Measurements from ENCODE around the gene ACAP2. TPM values are rescaled to one million over a fixed set of nuclear protein-coding genes. Genes with fewer than 3 reads are reported as not detected.

The ACAP2 gene
- polyA plus RNA-seq, 4 donors = 26.6 to 41.1 (median 33.5) TPM

GRCh38 chr3:195265363-195265976 is 177.3 kb downstream of the ACAP2 start:
- no peak for DNase-seq (ENCODE audit: low read depth in 4 of 4, low spot score in 2 of 4)

DNA sequence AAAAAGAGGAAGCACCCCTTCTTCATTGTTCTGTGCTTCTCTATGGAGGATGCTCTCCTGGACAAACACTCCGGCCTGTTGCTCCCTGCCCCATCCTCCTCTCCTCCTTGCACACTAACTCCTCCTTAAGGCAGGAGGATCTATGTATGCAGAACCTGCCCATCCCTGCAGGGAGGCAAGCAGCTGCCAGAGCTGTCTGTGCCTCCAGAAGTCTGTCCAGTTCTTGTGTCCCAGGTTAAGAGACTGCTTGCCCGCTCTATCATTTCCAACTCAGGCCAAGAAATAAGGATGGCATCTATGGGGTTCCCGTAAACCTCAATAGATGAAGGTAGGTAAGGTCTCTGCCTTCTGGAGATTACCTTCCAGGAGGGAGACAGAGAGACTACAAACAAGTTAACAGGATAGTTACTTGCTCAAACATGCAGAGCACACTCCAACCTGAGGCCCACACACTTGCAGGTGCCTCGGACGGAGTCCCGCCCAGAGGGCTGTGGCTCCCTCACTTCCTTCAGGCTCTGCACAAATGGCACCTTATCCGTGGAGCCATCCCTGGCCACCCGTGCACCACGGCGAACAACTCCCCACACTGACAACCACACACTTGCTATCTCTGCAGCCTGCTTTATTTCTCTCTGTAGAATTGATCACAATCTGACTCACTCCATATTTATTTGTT is 178.8 kb downstream of the ACAP2 start:
- no peak for DNase-seq (ENCODE audit: low read depth in 4 of 4, low spot score in 2 of 4)

- no peak for DNase-seq (ENCODE audit: low read depth in 4 of 4, low spot score in 2 of 4)
Observed at GRCh38 chr3:195263193-195263924, 179.5 kb downstream of the ACAP2 start.

DNA sequence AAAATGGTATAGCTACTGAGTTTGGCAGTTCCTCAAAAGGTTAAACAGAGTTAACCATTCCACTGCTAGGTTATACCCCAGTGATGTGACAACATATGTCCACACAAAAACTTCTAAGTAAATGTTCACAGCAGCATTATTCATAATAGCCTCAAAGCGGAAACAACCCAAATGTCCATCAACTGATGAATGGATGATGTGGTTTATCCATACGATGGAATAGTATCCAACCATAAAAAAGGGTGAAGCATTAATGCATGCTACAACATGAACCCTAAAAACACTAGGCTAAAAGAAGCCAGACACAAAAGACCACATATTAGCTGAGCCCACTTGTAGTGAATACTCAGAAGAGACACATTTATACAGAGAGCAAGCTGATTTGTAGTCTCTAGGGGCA is 180.9 kb downstream of the ACAP2 start:
- DNase-seq (ENCODE audit: low read depth in 4 of 4, low spot score in 2 of 4) = no peak

DNA sequence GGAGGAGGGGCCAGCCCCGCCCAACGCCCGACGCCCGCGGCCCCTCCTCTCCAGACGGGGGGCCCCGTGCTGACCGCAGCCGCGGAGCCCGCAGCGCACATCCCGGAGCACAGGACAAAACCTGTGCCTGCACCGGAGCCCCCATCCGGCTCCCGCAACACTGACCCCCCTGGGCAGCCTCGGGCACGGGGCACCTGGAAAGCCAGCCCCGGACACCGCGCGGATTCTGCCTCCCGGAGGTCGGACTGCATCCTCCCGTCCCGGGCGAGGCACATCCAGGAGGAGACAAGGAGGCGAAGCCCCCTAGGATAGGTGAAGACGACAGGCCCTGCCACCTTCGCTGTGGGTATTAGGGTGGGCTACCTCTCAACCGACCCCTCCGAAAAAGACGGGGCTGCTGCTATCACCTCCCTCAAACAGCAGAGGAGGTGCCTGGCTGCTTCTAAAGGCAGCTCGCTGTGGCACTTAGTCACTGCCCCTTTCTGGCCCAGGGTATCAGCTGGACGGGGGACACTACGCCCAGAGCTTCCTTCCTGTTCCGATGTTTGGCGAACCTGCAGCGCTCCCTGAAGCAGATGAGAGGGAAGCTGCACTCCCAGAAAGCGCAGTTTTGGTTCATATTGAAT is 182.4 kb downstream of the ACAP2 start:
- no peak for DNase-seq (ENCODE audit: low read depth in 4 of 4, low spot score in 2 of 4)

GRCh38 chr3:195259475-195260279 is 183.1 kb downstream of the ACAP2 start:
- DNase-seq (ENCODE audit: low read depth in 4 of 4, low spot score in 2 of 4) = peak in 2 of 4 donors; percentile 83

DNA sequence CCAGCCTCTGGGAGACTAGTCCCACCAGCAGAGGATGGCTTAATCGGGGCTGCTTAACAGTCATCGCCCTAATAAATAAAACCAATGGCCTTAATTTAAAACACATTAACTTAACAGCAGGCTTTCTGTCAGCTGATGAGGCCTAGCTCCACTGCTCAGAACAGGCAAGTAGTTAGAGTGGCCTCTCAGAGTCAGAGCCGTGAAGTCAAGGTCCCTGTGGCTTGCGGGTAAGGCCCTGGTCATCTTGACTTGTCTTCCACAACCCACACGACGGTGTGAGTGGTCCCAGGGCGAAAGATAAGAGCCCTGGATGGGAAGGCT is 183.7 kb downstream of the ACAP2 start:
- DNase-seq (ENCODE audit: low read depth in 4 of 4, low spot score in 2 of 4) = no peak

GRCh38 chr3:195258449-195259153 is 184.2 kb downstream of the ACAP2 start:
- DNase-seq (ENCODE audit: low read depth in 4 of 4, low spot score in 2 of 4) = no peak

DNA sequence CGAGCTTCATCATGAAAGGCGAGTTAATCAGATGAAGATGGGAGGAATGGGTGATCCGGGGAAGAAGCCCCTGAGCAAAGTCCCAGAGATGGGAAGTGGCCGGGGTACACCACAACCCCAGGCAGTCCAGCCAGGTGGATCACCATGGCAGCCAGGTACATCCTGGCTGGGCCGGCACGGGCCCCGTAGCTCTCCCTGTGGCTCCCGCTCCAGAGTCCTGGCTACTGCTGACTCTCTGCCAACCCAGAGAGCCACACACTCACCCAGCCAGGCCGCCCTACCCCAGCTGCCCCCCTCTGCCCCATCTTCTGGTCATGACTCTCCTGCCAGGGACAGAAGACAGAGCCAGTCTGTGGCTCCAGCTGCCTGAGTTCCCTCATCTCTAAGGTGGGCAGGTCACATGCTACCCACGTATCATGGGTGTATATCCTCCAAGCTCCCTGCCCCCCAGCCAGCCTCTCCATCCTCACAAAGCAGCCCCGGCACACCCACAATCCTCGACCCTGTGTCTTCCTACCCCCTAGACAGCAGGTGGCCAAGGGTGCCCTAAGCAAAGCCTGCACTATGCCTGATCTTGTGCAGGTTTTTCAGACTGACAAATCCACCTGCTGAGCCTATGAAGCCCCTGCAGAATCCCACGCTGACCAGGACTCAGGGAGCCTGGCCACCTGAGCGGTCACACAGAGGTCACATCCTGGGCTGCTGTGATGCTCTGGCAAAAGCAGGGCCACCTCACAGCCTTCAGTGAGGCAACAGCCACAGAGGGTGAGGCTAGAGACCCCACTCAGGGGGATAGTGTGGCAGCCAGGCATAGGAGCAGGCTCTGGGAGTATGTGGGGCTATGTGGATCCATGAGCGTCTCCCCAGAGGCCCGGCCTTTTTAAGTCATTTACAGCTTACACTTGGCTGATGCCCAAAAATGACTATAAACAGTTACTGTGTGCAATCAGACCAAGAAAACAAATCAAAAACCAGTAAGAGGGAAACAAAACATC is 185.1 kb downstream of the ACAP2 start:
- no peak for DNase-seq (ENCODE audit: low read depth in 4 of 4, low spot score in 2 of 4)

DNA sequence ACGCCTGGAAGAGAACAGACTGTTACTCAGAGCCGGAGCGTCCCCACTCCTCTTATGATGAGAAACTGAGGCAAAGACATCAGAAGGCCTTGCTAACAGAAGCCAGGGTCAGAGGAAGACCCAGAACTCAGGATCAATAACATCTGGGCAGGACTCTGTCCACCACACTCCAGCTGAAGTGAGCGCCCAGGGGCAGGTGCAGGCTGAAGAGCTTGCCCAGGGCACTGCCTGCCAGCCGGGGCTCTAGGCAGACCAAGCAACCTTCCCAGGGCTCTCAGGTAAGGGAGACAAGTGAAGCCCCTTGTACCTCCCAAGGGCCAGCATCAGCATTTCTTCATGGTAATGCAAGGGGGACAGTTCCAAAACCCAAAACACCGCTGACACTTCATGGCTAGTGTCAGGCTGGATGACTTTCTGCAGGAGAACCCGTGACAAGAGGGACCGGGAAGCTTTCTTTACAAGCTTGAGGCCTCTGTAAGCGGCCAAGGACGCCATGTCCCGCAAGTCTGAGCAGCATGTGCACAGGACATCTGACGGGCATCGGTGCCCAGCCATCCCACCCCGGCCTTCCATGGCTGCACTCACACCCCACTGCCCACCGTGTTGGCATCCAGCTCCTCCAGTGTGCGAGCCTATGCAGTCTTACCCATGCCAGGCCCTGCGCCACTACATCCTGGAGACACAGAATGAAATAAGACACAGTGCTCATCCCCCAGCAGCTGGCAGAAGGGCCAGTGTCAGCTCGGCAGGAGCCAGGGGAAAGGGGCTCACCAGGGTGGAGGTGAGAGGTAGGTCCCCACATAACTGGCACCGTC is 186.0 kb downstream of the ACAP2 start:
- no peak for DNase-seq (ENCODE audit: low read depth in 4 of 4, low spot score in 2 of 4)

- no peak for DNase-seq (ENCODE audit: low read depth in 4 of 4, low spot score in 2 of 4)
Observed at GRCh38 chr3:195255571-195256501, 187.0 kb downstream of the ACAP2 start.

DNA sequence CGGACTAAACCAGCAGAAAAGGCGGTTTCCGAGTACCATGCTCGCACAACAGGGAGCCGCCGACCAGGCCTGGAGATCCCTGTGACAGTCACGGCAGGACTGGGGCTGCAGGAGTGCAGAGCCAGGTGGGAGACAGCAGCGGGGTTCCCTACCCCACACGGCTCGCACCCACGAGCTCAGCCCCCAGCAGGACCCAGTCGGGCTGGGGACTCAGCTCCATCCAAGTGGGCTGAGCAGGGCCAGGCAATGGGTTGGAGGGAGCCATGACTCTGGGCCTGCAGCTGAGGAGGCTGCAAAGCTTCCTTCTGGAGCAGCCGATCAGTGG is 187.7 kb downstream of the ACAP2 start:
- no peak for DNase-seq (ENCODE audit: low read depth in 4 of 4, low spot score in 2 of 4)

DNA sequence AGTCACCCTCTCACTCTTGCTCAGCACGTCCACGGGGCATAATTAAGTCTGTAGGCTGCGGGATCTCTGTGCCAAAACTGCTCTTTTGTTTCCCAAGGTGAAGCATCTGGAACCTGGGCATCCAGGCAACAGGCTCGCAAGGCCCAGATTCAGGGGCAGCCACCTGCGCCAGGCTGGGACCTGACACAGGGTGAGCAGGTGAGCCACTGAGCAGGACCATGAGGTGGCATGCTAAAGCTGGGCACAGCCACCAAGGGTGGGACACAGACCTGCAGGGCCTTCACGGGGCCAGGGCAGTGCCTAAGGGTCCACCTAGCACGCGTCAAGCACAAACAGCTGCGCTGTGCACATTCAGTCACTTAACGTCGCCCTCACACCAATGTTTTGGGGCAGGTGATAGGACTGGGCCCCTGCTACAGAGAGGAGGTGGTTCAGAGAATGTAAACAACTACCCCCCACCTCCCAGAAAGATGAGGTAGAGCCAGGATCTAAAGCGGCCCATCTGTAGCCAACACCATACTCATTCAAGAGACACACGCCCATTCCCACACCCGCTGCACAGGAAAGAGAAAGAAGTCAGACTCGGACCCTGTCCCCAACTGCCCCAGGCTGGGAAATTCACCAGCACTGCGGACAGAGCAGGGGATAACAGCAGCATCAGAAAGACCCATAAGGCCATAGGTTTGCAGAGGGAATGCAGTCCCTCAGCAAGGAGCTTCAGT is 188.2 kb downstream of the ACAP2 start:
- no peak for DNase-seq (ENCODE audit: low read depth in 4 of 4, low spot score in 2 of 4)

DNA sequence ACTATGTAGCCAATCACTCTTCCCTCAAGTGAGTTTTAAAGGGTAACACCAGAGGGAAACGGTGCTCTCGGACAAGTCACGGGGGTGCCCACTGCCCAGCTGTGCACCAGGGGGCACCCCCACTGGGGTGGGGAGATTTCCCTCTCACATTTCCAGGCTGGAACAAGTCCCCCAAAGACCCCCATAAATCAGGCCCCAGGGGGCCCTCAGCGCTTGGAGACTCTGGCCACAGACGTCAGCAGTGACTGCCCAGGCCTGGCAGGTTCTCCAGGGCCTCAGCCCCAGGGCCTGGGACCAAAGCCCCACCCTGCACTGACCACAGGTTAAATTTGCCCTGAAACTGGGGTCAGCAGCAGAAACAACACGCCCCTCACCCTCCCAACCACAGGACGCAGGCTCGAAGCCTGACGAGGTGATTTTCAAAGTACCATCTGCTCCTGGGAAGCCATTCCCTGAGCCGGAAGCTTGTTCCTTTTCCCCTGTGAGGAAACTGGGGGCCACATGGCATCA is 188.8 kb downstream of the ACAP2 start:
- no peak for DNase-seq (ENCODE audit: low read depth in 4 of 4, low spot score in 2 of 4)

GRCh38 chr3:195251336-195252065 is 191.3 kb downstream of the ACAP2 start:
- DNase-seq (ENCODE audit: low read depth in 4 of 4, low spot score in 2 of 4) = no peak

All from left renal cortex interstitium (tissue), 4 donors.